Lower lobe of right lung (tissue), 2 donors: ENCODE results near the gene SUSD1. TPM values are rescaled to one million over a fixed set of nuclear protein-coding genes. Genes with fewer than 3 reads are reported as not detected.
A peak's percentile ranks its signal among the peaks of the same experiment; 100 is the strongest.

Experiments
- ATAC-seq, 2 donors: fragments of 200-7000 bp; cut with Tn5 transposase; one replicate each; pipeline ENCODE4 v1.9.1; 2020 to 2022; ENCODE audit warnings: mild to moderate bottlenecking in 2 of 2, moderate library complexity in 2 of 2
- DNase-seq: peaks from one replicate; pipeline ENCODE4 v3.0.0-alpha.2; 2020
- H3K27ac ChIP-seq: fragments of 200-600 bp; one replicate; pipeline ENCODE4 v1.8.0; 2022
- H3K27me3 ChIP-seq: fragments of 200-600 bp; one replicate; pipeline ENCODE4 v1.8.0; 2022; ENCODE audit warnings: low read depth
- H3K36me3 ChIP-seq: fragments of 200-600 bp; one replicate; pipeline ENCODE4 v1.8.0; 2022; ENCODE audit warnings: mild to moderate bottlenecking
- H3K4me1 ChIP-seq: fragments of 200-600 bp; one replicate; pipeline ENCODE4 v1.8.0; 2022
- H3K4me3 ChIP-seq: fragments of 200-600 bp; one replicate; pipeline ENCODE4 v1.8.0; 2022; ENCODE audit warnings: mild to moderate bottlenecking
- H3K9me3 ChIP-seq: fragments of 200-600 bp; one replicate; pipeline ENCODE4 v1.8.0; 2022
- CTCF ChIP-seq: fragments of 200-600 bp; IDR thresholded peaks from one replicate; pipeline ENCODE4 v1.8.0; 2022; ENCODE audit warnings: antibody characterized with exemption, mild to moderate bottlenecking
- intact Hi-C: fragments of 100-400 bp; cut with DNase I; formaldehyde crosslinking; loops from one replicate; pipeline ENCODE4 v1.11.0; 2022
- total RNA-seq: library from RNA; stranded (reverse); fragmentation: NEBNext Ultra II Directional; extraction: Animal tissue kit (Norgen Biotek cat#: 25700); gene quantifications from one replicate; pipeline ENCODE4 v1.2.1, GENCODE V29; 2021
- donor health status: DM: no; HTN: yes; CAD: no; lungs with severe emphysema.

The SUSD1 gene
- total RNA-seq, 1 donor from 2014 or later = 49.4 TPM

GRCh38 chr9:112188884-112189283, 13.8 kb upstream of the SUSD1 start:
- ATAC-seq = no peak
- DNase-seq = no peak
- no peaks in the 10 kb centered on the region for H3K27me3 ChIP-seq

GRCh38 chr9:112187404-112187803, 12.3 kb upstream of the SUSD1 start:
- ATAC-seq = no peak
- no peak for TF ChIP-seq CTCF
- Histone ChIP-seq H3K4me1 (no peaks in the 10 kb centered on the region), H3K27me3 (no peaks in the 10 kb centered on the region), H3K27ac (no peak overlapping the region), H3K36me3 (no peaks in the 10 kb centered on the region), H3K4me3 (no peak overlapping the region), H3K9me3 (no peaks in the 10 kb centered on the region)
- DNase-seq = no peak
- intact Hi-C loops = no loop called here

More at GRCh38 chr9:112188884-112189283, 13.8 kb upstream of the SUSD1 start:
- Histone ChIP-seq H3K36me3 (no peaks in the 10 kb centered on the region), H3K9me3 (no peaks in the 10 kb centered on the region), H3K4me1 (no peaks in the 10 kb centered on the region), H3K4me3 (no peak overlapping the region), H3K27ac (no peak overlapping the region)
- TF ChIP-seq CTCF = no peak
- intact Hi-C loops = no loop called here

- no peak for ATAC-seq
- TF ChIP-seq CTCF = no peak
- intact Hi-C loops = no loop called here
- Histone ChIP-seq H3K4me1 (no peaks in the 10 kb centered on the region), H3K4me3 (no peak overlapping the region), H3K36me3 (no peaks in the 10 kb centered on the region), H3K27ac (no peak overlapping the region), H3K9me3 (no peaks in the 10 kb centered on the region), H3K27me3 (no peaks in the 10 kb centered on the region)
- no peak for DNase-seq
Observed at GRCh38 chr9:112186695-112187094, 11.6 kb upstream of the SUSD1 start.

- no peaks in the 10 kb centered on the region for H3K36me3 ChIP-seq
- H3K27me3 ChIP-seq = no peaks in the 10 kb centered on the region
- intact Hi-C loops = no loop called here
- H3K4me1 ChIP-seq = peaks cover 9% of the 10 kb centered on the region
- DNase-seq = no peak
- TF ChIP-seq CTCF = no peak
- no peaks in the 10 kb centered on the region for H3K9me3 ChIP-seq
- H3K4me3 ChIP-seq = no peak overlapping the region
- no peak for ATAC-seq
- H3K27ac ChIP-seq = no peak overlapping the region
Observed at GRCh38 chr9:112184946-112185345, 9.8 kb upstream of the SUSD1 start.

- Histone ChIP-seq H3K9me3 (no peaks in the 10 kb centered on the region), H3K27me3 (no peaks in the 10 kb centered on the region), H3K36me3 (no peaks in the 10 kb centered on the region), H3K27ac (no peak overlapping the region), H3K4me1 (peaks cover 9% of the 10 kb centered on the region), H3K4me3 (no peak overlapping the region)
- no peak for TF ChIP-seq CTCF
- DNase-seq = no peak
- intact Hi-C loops = no loop called here
- no peak for ATAC-seq
Observed at GRCh38 chr9:112184221-112184620, 9.1 kb upstream of the SUSD1 start.

- DNase-seq (no peak), ATAC-seq (peak in 1 of 2 donors; percentile 16)
- intact Hi-C loops = no loop called here
- H3K9me3 ChIP-seq = no peaks in the 10 kb centered on the region
- H3K27me3 ChIP-seq = no peaks in the 10 kb centered on the region
- no peak overlapping the region for H3K27ac ChIP-seq
- H3K36me3 ChIP-seq = no peaks in the 10 kb centered on the region
- H3K4me3 ChIP-seq = no peak overlapping the region
- no peak for TF ChIP-seq CTCF
- H3K4me1 ChIP-seq = peaks cover 12% of the 10 kb centered on the region
Observed at GRCh38 chr9:112180387-112180881, 5.3 kb upstream of the SUSD1 start.
